A375 (cell line): ENCODE measurements around the gene RAB22A. TPM values are rescaled to one million over a fixed set of nuclear protein-coding genes. Genes with fewer than 3 reads are reported as not detected.

Experiments
- total RNA-seq: library from RNA; depleted of rRNA; stranded (reverse); fragments of >200 nt; shearing (Covaris generic); gene quantifications from 2 replicates; pipeline ENCODE4 v1.2.3, GENCODE V29; 2014; rRNA removed

The RAB22A gene
- 21.8 and 23.2 TPM in 2 replicates for total RNA-seq

GRCh38 chr20:58309591-58310290 is at the start of gene RAB22A:
Gene RAB22A, plus strand, starts transcription at chr20:58309715. Its CDS starts 262 bp downstream, at chr20:58309977.

DNA sequence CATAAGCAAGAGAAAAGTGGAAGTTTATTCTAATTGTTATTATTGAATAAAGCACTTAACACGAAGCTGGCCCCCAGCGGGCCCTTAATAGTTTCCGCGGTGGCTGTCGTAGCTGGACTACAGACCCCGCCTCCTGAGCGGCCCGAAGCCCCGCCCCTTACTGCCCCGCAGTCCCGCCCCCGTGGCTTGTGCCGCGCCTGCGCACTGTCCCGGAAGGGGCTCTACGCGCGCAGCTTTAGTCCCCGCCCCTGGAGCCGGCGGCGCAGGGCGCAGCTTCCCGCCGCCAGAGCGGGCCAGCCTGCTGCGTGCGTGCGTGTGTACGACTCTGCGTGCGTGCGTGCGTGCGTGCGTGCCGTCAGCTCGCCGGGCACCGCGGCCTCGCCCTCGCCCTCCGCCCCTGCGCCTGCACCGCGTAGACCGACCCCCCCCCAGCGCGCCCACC is 79.4 kb downstream of the RAB22A start, which contains the start of gene VAPB:
VAPB (plus strand) TSS at position 348 of the 442 bp plus-strand sequence. CDS start 231 bp downstream, outside the sequence.

Other genes starting within 250 kb of the RAB22A start
- not detected in 2 replicates for gene ANKRD60, start 81.1 kb upstream of the RAB22A start, total RNA-seq
- gene VAPB, start 79.5 kb downstream of the RAB22A start, total RNA-seq = 8.4 and 9.2 TPM in 2 replicates
- not detected in 2 replicates for gene APCDD1L, start 205.7 kb downstream of the RAB22A start, total RNA-seq